ENCODE data around the gene SEMA5A. TPM values are rescaled to one million over a fixed set of nuclear protein-coding genes. Genes with fewer than 3 reads are reported as not detected.

SEMA5A gene
- total RNA-seq, 4 donors from 2014 or later = 13.4 to 22.3 (median 18.5) TPM

DNA sequence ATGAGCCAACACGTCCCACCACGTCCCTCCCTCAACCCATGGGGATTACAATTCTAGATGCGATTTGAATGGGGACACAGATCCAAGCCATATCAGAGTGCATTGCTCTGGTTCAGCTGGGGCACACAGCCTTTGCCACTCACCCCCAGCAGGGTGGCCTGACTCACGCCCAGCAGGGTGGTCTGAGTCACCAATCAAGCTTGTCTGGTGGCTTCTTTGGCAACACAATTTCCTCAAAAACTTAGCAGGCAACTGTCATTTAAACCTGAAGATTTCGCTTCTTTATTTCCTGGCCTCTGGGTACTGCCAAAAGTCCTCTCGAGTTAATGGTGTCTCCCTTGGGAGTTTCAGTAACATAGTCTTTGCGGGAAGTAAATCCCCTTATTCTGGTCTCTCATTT is 16.3 kb upstream of the SEMA5A start:
- TF ChIP-seq, protein P1, sequence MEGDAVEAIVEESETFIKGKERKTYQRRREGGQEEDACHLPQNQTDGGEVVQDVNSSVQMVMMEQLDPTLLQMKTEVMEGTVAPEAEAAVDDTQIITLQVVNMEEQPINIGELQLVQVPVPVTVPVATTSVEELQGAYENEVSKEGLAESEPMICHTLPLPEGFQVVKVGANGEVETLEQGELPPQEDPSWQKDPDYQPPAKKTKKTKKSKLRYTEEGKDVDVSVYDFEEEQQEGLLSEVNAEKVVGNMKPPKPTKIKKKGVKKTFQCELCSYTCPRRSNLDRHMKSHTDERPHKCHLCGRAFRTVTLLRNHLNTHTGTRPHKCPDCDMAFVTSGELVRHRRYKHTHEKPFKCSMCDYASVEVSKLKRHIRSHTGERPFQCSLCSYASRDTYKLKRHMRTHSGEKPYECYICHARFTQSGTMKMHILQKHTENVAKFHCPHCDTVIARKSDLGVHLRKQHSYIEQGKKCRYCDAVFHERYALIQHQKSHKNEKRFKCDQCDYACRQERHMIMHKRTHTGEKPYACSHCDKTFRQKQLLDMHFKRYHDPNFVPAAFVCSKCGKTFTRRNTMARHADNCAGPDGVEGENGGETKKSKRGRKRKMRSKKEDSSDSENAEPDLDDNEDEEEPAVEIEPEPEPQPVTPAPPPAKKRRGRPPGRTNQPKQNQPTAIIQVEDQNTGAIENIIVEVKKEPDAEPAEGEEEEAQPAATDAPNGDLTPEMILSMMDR (IDR thresholded peaks at IDR 0.05) = no peak
- TF ChIP-seq POLR2A (IDR thresholded peaks at IDR 0.05) = no peak
- WGBS, 2 donors = 81% methylated on average over 5 to 7 of the region's 7 CpGs
- DNase-seq (ENCODE audit: low spot score in 2 of 2) = no peak
- no peak overlapping the region for H3K4me3 ChIP-seq (ENCODE audit: low read depth, poor library complexity, severe bottlenecking)
- intact Hi-C loops (cut with DNase I; ENCODE audit: low total_unique reads) = no loop called here

DNA sequence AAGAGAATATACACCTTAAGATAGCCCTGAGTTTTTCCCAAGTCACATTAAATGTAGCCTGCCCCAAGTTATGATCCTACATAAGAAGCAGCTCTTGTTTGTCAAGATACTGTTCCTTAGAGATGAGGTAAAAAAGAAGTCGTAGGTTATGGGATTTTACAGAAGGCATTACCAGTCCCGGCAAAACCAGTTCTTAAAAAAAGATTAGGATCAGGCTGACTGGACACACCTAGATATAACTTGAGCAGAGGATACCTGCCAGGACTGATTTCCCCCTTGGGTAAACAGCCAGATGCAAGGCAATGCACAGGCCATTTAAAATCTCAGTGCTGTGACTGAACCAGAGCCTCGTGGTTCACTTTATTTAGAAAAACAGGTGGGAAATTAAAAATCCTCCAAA is 14.1 kb upstream of the SEMA5A start:
- no peak for DNase-seq (ENCODE audit: low spot score in 2 of 2)
- 36% methylated on average over 3 of the region's 3 CpGs for WGBS, 2 donors
- intact Hi-C loops (cut with DNase I; ENCODE audit: low total_unique reads) = no loop called here
- TF ChIP-seq POLR2A (IDR thresholded peaks at IDR 0.05) = no peak
- TF ChIP-seq, protein P1 (IDR thresholded peaks at IDR 0.05) = no peak
- H3K4me3 ChIP-seq (ENCODE audit: low read depth, poor library complexity, severe bottlenecking) = no peak overlapping the region

DNA sequence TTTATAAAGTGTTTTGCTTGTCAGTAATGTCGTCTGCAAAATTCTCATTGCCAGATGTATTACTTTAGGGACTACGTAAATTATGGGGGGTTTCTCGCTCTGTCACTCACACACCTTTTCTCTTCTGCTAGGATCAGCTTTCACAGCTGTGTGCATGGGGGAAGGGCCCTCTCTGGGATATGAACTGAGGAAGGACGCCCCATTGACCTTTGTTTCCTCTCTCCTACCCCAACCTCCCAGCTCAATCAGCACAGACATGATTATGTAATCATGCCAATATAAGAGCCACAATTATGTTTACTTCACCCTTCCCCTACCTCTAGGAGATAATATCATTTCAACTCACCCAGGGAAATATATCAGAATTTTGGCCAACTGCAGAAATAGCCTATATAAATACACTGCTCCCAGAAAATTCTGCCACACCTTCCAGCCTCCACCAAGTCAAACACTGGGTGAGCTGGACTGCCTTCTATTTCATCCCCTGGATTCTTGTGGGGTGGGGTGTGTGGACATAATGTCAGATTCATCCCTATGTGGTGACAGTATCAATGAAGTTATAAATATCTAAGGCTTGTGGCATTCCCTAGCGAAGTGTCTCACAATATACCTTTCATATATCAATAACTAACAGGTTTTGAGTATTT is 12.6 kb upstream of the SEMA5A start:
- WGBS, 2 donors = 81 to 84% methylated on average over 5 of the region's 5 CpGs
- no peak for DNase-seq (ENCODE audit: low spot score in 2 of 2)
- no peak overlapping the region for H3K4me3 ChIP-seq (ENCODE audit: low read depth, poor library complexity, severe bottlenecking)
- no peak for TF ChIP-seq POLR2A (IDR thresholded peaks at IDR 0.05)
- TF ChIP-seq, protein P1 (IDR thresholded peaks at IDR 0.05) = no peak
- intact Hi-C loops (cut with DNase I; ENCODE audit: low total_unique reads) = no loop called here

DNA sequence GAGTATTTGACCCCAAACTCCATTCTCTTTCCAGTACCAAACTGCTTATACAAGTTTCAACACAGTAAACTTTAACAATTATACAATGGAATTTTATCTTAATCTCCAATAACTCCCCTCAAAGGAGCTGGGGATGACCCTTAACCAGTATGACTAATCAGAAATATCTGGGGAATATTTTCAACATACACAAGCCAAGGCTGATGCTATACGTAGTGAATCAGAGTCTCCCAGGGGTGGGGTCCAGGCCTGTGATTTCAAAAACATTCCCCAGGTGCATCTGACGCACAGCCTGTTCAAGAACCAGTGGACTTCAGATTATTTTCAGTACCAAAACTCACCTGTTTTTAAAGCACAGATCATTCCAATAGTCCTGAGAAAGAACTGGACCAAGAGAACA is 11.8 kb upstream of the SEMA5A start:
- DNase-seq (ENCODE audit: low spot score in 2 of 2) = no peak
- 68 to 83% methylated on average over 2 of the region's 2 CpGs for WGBS, 2 donors
- H3K4me3 ChIP-seq (ENCODE audit: low read depth, poor library complexity, severe bottlenecking) = no peak overlapping the region
- intact Hi-C loops (cut with DNase I; ENCODE audit: low total_unique reads) = no loop called here
- TF ChIP-seq, protein P1 (IDR thresholded peaks at IDR 0.05) = no peak
- TF ChIP-seq POLR2A (IDR thresholded peaks at IDR 0.05) = no peak

DNA sequence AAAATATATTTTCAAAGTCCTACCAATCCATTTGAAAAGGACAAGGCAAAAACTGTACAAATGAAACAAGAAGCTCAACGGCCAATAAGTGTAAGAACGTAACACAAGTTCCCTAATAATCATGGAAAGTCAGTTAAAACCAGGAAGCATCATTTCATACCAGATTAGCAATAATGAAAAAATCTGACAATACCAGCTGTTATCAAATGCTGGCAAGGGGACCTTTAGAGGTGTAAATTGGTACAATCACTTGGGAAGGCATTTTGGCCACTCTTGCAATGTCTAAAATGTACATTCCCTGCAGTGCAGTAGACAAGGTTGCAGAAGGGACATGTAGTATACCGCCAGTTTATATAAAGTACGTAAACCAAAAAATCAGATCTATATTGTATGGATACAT is 10.1 kb upstream of the SEMA5A start:
- intact Hi-C loops (cut with DNase I; ENCODE audit: low total_unique reads) = no loop called here
- no peak for DNase-seq (ENCODE audit: low spot score in 2 of 2)
- no peak overlapping the region for H3K4me3 ChIP-seq (ENCODE audit: low read depth, poor library complexity, severe bottlenecking)
- TF ChIP-seq POLR2A (IDR thresholded peaks at IDR 0.05) = no peak
- TF ChIP-seq, protein P1 (IDR thresholded peaks at IDR 0.05) = no peak
- WGBS, 2 donors = 94 to 98% methylated on average over 4 of the region's 4 CpGs

DNA sequence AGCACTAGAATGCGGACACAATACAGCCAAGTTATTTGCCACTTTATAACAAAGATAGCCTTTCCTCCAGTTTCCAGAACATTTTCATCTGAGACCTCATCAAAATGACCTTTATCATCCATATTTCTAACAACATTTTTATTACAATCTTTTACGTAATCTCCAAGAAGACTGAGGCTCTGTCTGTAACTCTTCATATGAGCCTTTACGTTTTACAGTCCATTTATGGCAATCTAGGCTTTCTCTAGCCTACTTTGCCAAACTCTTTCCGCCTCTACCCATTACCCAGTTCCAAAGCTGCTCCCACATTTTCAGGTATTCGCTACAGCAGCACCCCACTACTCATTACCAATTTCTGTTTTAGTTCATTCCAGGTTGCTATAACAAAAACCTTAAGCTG is 8.2 kb upstream of the SEMA5A start:
- intact Hi-C loops (cut with DNase I; ENCODE audit: low total_unique reads) = no loop called here
- no peak for TF ChIP-seq POLR2A (IDR thresholded peaks at IDR 0.05)
- TF ChIP-seq, protein P1 (IDR thresholded peaks at IDR 0.05) = no peak
- no peak overlapping the region for H3K4me3 ChIP-seq (ENCODE audit: low read depth, poor library complexity, severe bottlenecking)
- no peak for DNase-seq (ENCODE audit: low spot score in 2 of 2)
- 92 to 94% methylated on average over 5 of the region's 5 CpGs for WGBS, 2 donors

All from lower leg skin (tissue), 4 donors.